ENCODE data around the gene REG4.
"Not testable (repeated sequence)": the region's sequence is repeated elsewhere in the genome, so short reads cannot be mapped to it uniquely, and the experiment has no call there.

Gene REG4

GRCh38 chr1:119811387-119811786, at the start of gene REG4:
REG4 (minus strand) TSS chr1:119811460; CDS start chr1:119808769, 2,691 bp downstream.
- DNase-seq (ENCODE audit: low read depth, low spot score), result no peak

GRCh38 chr1:119859647-119860046, 48.4 kb upstream of the REG4 start:
- DNase-seq (ENCODE audit: low read depth, low spot score), result no peak

- not testable (repeated sequence) for DNase-seq (ENCODE audit: low read depth, low spot score)
Measured at GRCh38 chr1:119858556-119859214, 47.4 kb upstream of the REG4 start.

DNA sequence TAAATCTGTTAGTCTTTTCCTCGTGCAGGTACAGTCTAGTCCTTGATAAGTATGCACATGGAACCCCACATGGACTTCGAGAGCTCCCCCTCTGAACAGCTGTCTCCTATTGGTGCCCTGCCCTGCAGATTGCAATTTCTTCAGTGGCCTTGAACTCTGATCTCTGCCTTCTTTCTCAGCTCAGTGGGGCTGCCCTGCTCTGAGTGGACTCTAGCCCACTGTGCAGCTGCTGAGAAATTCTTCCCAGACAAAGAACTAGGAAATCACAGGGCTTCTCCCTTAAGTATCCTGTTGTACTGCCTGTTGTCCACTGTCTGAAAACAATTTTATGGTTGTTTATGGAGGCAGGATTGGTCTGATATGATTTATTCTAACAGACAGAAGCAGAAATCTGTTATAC, 46.9 kb upstream of the REG4 start:
- no peak for DNase-seq (ENCODE audit: low read depth, low spot score)

GRCh38 chr1:119853155-119853554, 41.9 kb upstream of the REG4 start:
- DNase-seq (ENCODE audit: low read depth, low spot score), result no peak

DNA sequence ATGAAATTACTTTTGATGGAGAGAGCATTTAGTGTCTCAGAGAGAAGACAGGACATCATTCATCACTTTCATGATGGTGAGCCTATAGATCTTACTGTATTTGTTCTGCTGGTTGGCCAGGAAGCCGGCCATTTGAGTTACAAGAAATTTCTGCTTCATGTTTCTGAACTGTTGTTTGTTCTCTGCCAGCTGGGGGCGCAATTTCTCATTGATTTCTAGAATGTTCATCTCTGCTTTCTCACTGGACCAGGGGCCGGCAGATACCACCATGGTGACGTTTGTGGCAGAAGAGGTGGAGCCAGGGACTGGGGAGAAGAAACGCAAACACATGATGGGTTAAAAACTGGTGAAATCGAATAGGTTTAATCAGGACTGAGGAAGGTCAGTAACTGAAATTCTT, 32.9 kb upstream of the REG4 start:
- peak; percentile 17 for DNase-seq (ENCODE audit: low read depth, low spot score)

DNA sequence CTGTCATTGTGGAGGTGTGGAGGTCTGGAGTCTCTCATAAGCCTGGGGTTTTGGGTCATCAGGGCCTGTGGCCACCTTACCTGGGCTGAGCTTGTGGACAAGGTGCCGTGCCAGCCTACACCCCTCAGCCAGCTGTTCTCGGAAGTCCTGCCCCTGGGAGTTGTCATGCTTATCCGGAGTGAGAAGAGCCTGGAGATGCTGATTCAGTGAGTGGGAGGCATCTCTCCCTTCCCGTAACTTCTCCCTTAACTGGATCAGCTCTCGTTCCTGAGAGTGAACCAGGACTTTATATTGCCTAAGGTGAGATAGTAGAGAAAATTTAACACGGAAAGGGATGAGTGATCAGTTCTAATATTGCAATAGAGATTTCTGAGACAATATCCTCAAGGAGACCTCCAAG, 30.0 kb upstream of the REG4 start:
- no peak for DNase-seq (ENCODE audit: low read depth, low spot score)

- DNase-seq (ENCODE audit: low read depth, low spot score), result no peak
Measured at GRCh38 chr1:119840745-119841144, 29.5 kb upstream of the REG4 start.

DNA sequence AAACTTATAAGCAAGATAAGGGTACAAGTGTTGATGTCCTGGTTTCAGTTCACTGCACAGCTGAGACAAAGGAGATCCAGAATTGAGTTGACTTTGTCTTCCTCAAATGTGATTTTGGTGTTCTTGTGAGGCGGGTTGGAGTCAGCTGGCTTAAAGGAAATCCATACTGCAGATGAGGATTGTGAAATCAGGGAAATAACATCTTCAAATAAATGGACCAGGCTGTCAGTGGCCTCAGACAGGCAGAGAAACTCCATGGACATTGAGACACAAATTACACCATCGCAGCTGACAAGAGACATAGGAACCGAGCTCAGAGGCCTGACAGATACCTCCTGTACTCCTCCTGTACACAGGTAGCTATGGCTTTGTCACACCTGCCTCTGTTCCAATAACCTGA, 27.0 kb upstream of the REG4 start:
- no peak for DNase-seq (ENCODE audit: low read depth, low spot score)

- peak; percentile 21 for DNase-seq (ENCODE audit: low read depth, low spot score)
Measured at GRCh38 chr1:119834990-119835389, 23.7 kb upstream of the REG4 start.

GRCh38 chr1:119831027-119831426, 19.8 kb upstream of the REG4 start:
- no peak for DNase-seq (ENCODE audit: low read depth, low spot score)

- no peak for DNase-seq (ENCODE audit: low read depth, low spot score)
Measured at GRCh38 chr1:119829625-119830024, 18.4 kb upstream of the REG4 start.

DNA sequence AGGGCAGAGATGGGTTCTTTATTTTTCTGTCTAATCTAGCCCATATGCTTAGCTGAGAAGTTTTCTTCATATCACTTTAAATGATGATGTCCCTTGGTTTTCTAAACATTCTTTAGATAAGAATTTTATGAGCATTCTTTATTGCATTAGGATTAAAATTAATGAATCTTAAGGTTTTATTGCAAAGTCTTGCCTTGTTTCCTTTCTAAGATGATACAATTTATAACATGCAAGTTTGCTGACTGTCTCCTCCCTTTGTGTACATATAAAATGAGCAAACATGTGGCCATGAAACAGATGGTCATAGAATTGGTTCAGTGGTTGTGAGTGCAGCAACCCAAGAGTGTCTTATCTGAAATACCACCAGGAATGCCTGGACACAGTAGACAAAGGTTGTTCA, 17.7 kb upstream of the REG4 start:
- not testable (repeated sequence) for DNase-seq (ENCODE audit: low read depth, low spot score)

- no peak for DNase-seq (ENCODE audit: low read depth, low spot score)
Measured at GRCh38 chr1:119828266-119828665, 17.0 kb upstream of the REG4 start.

- no peak for DNase-seq (ENCODE audit: low read depth, low spot score)
Measured at GRCh38 chr1:119827010-119827409, 15.8 kb upstream of the REG4 start.

DNA sequence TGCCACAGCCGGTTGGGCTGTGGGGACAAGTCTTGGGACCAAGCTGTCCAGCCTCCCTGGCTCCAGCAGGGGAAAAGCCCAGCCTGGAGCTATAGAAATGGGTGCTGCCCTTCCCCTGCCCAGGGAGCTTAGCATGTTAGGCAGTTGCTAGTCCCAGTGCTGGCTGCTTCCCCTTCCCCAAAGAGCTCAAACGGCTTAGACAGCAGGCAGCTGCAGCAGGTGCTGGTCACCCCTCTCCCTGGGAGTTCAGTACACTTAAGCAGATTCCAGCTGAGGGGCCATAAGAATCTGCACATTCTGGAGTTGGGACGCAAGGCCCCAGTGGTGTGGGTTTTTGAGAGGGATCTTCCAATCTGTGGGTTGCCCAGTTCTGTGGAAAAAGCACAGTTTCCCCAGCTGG, 11.1 kb upstream of the REG4 start:
- no peak for DNase-seq (ENCODE audit: low read depth, low spot score)

DNA sequence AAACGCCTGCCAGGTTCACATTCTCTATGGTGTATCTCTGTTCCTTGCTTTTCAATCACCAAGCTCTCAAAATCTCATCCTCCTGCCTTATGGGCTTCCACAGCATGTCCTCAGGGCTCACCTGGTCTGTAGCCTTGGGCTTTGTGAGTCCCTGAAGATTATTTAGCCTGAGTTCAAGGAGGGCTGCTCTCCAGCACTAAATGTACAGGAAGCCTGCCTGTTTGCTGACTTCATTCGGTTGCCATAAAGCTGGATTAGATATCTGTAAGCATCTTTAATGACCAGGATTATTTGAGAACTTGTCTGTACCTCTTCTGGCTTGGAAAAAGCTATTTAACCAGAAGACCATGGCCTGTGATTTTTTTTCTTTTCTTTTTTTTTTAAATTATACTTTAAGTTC, 6.9 kb upstream of the REG4 start:
- DNase-seq (ENCODE audit: low read depth, low spot score), result no peak

GRCh38 chr1:119816407-119816806, 5.1 kb upstream of the REG4 start:
- DNase-seq (ENCODE audit: low read depth, low spot score), result no peak

- DNase-seq (ENCODE audit: low read depth, low spot score), result no peak
Measured at GRCh38 chr1:119815928-119816327, 4.7 kb upstream of the REG4 start.

GRCh38 chr1:119815361-119815760, 4.1 kb upstream of the REG4 start:
- DNase-seq (ENCODE audit: low read depth, low spot score), result no peak

DNA sequence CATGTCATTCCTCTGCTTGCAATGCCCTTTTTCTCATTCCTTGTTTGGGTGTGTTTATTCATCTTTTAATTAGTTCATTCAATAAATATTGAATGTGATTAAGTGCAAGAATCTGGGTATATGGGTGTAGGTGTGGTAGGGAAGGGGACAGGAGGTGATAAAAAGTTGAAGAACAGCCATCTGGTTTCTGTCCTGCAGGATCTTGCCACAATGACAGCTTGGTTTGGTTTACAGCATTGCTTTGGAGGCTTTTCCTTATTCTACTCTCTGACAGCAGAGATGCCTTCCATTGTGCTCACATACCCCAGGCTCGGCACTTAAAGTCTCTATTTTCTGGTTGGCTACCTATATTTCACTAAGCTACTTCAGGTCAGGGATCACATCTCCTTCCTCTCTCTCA, 3.0 kb upstream of the REG4 start:
- DNase-seq (ENCODE audit: low read depth, low spot score), result no peak

DNA sequence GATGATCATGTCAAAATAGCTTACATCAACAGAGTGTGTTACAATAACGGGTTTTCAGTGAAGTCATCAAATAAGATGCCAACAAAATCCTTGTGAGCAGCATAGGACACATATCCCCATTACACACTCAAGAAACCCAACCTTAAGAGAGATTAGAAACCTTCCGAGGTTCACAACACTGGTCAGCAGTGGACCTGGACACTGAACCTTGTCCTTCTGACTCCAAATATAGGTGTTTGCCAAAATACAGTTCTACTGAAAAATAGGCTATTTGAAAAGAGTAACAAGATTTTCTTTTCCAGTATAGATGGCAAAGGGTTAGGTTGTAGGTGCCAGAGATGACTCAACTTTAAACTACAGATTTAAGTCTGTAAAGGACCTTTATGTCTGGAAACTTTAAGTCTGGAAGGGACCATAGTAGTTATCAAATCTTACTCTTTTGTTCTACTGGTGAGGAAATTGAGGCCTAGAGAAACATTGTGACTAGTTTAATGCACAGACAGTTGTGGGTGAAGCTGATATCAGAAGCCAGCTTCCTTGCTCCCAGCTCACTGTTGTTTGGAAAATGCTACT, 811 bp upstream of the REG4 start:
- no peak for DNase-seq (ENCODE audit: low read depth, low spot score)

- peak; percentile 84 for DNase-seq (ENCODE audit: low read depth, low spot score)
Measured at GRCh38 chr1:119808972-119809550, 2.2 kb downstream of the REG4 start.
